GM19395 (cell line): ENCODE data around the gene MYO16.

Experiments used
- ATAC-seq: cut with Tn5 transposase; IDR thresholded peaks from one replicate; pipeline ENCODE4 v1.9.1; 2021; ENCODE audit warnings: mild to moderate bottlenecking, moderate library complexity; ENCODE audit not compliant: unreplicated experiment

The MYO16 gene

DNA sequence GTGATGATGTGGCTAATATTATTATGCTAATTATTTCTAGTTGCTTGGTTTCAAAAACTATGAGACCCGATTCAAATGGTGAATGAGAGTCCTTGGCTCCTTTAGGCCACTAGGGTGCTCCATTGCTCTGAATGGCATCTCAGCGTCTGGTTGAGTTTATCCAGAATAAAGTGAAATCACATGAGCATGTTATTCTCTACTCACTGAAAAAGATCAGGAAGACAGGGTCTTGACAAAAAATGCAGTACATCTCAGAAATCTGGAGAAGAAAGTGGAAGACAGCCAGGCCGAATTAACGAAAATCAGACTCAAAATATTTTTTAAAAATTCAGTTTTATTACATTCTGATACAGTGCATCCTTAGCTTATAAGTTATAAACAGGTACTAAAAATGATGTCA lies 516.2 kb downstream of the MYO16 start:
- peak; percentile 96 for ATAC-seq

DNA sequence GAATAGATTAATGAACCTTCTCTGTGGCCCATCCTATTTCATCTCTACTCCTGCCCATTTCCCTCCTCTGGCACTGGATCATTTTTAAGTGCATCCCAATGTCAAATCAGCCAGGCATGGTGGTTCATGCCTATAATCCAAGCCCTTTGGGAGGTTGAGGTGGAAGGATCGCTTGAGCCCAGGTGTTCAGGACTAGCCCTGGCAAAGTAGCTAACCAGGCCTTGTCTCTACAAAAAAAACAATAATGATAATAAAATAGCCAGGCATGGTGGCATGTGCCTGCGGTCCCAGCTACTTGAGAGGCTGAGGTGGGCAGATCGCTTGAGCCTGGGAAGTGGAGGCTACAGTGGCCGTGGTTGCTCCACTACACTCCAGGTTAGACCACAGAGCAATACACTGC lies 517.0 kb downstream of the MYO16 start:
- no peak for ATAC-seq

DNA sequence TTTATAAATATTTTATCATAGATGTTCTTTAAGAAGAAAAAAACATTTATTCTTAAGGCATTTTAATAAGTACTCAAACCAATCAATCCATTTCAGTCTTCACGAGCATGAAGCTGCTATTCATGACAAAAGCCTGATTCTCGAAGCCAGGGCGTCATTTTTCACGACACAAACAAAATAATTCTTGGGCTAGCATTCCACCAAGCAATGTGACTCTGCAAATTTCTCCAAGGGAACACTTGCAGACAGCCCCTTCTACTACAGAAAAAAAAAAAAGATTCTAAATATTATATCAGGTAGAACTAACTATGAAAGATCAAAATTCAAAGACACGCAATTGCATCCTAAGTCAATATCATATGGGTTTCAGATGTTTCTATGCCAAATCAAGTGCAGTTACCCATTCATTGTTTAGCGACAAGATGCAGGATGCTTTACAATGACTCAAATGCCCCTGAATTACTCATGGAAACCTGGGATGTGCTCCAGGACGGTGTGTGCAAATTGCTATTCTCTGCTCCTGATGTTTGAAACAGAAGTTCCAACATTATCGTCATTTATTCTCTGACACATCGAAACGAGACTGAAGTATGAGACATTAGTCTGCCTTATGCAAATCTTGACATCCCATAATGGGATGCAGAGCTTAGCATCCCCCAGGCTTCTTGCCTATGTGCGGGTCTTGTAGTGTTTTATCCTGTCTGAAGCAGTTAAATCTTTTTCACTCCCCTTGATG lies 517.7 kb downstream of the MYO16 start:
- ATAC-seq: no peak

DNA sequence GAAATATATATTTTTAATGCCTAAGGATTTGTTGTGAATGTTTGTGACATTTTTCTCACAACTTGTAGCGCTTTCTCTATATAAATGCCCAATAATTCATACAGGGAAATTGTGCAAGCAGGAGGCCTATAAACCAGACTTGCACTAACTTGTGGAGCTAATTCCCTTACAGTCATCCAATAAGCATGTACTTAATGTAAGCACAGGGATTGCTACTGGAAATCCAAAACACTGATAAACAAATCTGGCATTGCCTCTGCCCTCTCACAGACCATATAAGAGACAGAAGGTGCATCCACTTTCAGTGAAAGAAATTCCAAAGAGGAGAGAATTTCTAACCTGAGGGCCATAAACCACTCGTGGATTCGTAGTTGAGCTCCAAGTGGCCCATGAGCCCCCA lies 518.8 kb downstream of the MYO16 start:
- ATAC-seq: no peak

DNA sequence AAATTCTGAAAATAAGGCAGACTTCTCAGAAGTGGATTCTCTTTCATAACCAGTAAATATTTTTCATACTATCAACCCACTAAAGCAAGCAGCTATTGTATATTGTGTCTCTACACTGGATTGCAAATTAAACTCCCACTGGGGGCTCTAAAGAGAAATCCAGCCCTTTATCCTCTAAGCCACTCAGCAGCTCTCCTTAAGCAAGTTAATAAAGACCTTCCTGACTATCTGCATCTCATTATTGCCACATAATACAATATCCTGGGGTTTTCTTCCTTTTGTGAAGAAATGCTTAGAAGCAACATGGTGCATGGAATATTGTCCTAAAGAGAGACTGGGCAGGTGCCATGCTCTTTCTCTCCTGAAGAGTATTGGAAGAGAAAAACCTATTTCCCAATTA lies 521.3 kb downstream of the MYO16 start:
- ATAC-seq: no peak

DNA sequence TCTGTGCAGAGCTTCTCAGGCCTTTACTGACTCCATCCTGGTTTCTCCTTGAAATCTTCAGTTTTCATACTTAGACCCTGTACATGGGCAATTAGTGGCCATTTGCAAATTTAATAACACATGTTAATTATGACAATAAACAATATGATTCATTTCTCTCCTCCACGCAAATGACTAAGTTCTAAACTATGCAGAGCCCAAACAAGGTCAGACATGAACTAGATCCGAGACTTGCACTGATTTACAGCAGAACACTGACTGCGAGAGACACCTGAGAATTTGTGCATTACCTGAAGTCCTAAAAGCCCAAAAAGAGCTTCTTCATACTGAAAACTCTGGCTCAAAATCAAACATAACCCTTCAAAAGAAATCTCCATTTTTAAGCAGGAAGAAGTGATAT lies 521.8 kb downstream of the MYO16 start:
- ATAC-seq: no peak

DNA sequence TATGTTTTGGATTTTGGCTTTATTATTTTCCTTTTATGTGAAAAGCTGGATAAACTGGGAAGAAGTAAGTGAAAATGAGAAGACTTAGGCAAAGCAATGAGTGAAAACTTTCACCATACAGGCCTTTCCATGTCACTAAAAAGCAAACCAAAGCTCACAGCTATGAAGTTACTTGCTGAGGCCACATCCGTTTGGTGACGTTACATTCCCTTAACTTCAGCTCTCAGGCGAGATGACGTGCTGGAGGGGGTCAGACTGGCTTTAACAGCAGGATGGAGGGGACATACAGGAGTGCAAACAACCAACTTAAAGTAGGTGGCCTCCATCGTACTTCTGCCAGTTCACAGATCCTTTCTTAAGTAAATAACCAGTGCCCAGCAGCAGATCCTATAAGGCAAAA lies 522.3 kb downstream of the MYO16 start:
- ATAC-seq: no peak

DNA sequence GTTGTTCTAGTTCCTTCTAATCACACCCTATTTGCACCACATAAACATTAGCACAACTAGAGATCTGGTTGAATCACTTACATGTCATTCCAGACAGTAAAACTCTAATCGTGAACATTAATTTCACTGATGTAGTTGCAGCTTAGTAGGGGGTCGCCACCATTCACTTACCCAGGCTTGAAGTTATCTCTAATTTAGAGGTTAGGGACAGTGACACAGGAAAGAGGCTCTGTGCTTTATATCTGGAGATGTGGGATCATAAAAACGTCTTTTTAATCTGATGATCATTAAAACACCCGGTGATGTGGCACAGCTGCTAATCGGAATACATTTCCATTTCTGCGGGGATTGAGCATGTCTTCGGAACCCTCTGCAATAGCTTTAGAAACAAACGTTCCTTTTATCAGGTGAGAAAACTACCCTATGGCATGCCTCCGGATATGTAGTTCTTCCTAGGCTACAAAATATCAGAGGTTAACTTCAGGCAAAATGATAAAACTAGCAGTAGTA lies 523.0 kb downstream of the MYO16 start:
- no peak for ATAC-seq

DNA sequence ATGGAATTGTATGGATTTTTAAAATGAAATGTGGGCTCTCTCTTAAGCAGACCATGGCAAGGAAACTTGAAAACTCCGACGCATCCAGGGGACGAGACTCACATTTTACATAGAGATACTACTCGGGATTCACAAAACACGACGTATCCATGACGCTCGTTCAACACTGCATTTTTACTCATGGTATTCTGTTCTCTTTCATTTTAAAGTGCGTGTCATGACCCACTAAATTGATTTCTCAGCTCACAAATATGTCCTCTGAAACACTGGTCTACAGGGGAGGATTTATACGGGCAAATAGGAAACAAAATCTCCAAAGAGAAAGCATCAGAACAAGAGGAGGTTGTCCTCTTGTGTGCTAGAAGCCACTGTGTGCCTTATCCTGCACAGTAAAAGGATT lies 523.5 kb downstream of the MYO16 start:
- ATAC-seq: no peak

DNA sequence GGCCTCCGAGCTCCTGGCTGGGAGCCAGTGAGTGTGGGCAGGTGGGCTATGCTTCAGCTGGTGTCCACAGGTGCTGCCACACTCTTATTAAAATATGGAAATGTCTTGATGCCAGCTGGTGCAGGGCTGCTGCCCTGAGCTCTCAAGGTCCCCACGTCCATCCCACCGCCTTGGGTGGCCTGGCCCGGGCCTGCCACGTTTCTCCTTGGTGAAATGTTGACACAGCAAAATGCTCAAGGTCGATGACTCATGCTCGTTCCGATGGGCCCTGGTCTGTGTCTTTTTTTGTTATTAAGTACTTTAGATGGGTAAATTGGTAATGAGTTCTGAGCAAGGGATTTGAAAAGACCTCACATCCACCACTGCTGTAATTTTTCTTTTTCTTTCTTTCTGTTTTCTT lies 524.7 kb downstream of the MYO16 start:
- ATAC-seq: no peak

DNA sequence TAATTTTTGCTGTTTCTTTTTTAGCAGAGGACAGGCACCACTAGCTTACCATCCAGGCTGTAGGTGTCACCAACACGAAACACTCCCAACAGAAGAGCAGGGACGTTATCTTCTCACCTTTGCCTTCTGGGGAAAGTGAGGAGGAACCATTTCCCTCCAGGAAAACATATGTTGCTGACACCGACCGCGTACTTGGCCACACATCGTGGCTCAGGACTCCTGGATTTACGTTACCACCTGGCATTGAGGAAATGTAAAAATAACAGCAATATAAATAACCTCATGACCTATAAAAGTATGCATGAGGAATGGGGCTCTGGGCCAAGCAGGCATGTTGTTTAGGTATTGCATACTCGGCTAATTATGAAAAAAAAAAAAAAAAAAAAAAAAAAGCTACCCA lies 525.1 kb downstream of the MYO16 start:
- no peak for ATAC-seq

DNA sequence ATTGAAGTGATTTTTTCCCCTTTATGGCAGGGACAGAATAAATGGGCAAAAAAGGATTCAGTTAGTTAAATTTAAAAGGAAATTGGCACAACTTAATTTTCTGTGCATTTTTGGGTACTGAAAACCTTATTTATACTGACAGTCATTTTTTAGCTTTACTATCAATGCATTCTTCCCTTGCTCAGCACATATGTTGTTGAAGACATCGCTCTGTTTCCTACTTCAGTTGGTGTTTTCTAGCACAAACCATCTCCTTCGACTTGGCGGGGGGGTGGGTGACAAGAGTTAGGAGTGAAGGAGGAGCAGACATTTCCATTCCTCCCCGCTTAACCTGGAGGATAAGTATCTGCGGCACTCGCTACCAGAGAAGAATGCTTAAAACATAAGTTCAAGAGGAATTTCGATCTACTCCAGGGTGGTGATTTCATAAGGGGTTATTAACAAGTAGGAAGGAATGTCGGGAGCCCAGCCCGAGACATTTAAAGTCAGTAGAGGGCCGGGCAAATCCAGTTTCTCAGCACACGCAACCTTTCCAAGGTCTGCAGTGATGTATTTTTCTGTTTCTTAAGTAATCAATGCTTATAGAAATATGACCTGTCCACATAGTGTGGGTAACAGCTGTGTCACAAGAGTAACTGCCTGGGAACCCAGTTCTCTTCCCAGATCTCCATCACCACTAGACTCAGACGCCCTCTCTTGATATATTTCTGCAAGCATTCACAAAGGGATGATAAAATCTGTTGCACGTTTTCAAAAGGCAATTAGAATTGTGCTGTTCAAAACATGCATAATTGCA lies 525.8 kb downstream of the MYO16 start:
- ATAC-seq: no peak

DNA sequence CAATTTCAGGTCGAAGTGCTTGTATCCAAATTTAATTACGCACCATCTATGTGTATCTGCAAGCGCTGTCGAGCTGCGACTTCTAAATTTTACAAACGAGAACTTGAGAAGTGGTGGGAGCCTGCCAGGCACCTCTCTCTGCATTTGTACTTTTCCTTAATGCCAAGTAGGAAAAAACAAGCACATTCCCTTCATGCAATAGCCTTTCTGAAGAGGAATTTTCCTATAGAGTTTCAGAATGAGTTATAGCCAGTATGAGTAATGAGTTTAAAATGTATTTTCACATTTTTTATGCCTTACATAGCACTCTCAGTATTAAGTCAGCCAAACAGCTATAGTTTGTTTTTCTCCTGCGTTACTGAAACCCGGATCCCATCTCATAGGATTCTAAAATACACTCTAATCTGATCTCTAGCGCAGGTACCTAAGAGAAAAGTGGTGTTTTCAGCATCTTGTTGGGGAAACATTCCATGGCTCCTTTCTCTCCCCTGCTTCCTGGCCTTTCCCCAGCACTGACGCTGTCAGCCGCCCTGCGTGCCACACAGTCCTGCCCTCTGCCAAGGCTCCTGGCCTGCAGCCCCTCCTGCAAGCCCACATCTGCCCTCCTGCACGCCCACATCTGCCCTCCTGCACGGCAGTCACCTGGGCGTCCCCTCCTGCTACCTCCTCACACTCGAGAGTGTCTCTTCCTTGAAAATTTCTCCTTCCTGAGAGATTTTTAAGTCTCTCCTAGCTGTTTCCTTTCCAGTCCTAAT lies 526.9 kb downstream of the MYO16 start:
- no peak for ATAC-seq

DNA sequence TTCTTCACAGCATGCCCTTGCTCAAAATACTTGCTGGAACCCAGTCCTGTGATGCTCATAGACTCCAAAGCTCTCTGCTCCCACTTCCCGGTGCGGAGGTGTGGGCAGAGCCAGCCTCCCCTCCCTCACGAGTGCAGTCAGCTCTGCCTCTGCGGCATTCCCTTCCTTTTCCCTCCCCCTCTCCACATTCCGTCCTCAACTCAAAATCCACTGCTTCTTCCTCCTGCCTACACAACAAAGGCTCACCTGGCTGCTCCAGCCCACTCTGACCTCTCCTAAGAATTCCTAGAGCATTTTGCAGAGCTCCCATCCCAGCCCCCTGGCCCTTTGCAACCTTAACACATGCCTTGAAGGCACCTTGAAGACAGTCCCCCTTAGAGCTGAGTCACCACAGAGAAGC lies 527.9 kb downstream of the MYO16 start:
- ATAC-seq: no peak

DNA sequence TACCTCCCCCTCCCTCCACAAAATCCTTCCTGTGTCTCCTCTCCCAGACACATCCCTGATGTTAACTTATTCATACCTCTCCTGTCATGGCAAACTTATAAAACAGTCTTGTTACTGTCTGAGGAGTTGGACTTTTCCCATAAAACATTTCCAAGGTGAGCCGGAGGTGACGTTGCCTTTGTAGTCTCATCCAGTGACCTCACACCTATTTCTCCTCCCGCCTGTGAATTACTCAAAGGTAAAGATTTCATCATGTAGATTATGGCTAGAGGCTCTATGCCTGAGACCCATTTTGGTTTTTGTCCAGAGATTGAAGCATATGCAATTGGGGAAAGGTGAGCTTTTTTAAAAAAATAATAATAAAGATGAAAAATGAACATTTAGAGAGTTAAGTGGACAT lies 529.0 kb downstream of the MYO16 start:
- no peak for ATAC-seq

DNA sequence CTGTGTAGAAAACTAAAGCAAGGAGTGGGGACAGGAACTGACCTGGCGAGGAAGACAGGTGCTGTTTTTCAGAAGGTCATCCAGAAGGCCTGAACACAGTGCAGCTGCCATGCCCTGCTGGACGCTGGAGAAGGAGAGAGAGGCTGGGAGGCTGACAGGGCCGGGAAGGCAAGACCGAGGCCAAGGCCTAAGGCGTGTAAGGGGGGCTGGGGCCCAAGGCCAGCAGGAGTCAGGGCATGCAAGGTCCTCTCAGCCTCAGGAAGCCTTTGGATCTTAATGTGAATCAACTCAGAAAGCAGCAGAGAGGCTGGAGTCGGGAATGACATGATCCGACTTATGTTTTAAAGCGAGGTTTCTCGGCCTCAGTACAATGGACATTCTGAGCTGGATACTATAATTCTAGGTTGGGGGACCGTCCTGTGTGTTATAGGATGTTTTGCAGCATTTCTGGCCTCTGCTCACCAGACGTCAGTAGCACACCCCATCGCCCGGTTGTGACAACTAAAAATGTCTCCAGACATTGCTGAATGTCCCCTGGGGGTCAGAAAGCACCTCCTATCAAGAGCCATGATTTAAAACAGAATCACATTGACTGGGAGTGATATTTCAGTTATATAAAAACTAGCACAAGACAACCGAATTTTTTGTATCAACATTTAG lies 530.4 kb downstream of the MYO16 start:
- ATAC-seq: no peak

DNA sequence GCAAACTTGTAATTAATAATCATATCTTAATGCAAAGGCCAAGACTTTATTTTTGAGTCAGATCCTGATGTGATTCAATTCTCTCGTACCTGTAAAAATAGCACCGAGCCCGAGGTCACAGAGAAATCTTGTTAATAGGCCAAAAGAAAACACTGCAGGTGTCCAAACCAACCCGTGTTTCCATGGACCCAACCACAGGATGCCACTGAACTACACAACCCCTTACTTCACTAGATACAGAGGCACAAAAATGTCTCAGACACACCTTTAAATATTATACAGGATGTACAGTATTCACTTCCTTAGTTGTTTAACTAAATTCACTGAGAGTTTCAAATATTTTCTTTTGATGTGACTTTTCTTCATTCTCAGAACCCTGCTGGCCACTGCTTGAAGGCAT lies 530.9 kb downstream of the MYO16 start:
- ATAC-seq: peak; percentile 38

DNA sequence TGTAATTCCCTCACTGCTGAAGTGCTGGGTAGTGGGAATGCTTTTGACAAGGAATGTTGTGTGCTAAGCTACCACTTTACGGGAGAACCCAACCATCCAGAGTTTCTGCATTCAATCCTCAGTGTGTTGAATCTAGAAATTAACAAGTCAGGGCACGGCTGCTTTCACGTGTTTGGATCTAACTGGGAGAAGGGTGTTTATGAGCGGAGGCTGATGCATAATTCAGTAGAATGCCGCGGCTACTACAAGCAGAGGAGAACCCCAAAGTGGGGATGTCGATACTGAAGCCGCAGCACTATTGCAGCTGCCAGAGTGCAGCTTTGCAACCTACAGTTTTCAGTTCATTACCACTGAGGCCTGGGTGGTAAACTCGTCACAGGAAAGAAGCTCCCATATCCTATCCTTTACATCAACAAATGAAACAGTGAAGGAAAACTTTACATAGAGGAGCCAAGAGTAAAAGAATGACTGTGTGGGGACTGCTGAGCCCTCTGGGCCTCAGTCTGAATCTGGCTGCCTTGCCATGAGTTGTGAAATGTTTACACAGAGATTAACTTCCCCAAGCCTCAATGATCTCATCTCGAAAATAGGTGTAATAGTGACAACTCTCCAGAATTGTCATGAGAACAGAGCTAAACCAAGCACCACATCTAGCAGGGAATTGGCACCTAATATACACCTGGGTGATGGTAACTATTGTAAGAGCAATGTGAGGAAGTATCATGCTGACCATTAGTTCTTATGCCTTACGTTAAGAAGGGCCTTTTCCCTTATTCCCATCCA lies 531.7 kb downstream of the MYO16 start:
- ATAC-seq: peak; percentile 34

DNA sequence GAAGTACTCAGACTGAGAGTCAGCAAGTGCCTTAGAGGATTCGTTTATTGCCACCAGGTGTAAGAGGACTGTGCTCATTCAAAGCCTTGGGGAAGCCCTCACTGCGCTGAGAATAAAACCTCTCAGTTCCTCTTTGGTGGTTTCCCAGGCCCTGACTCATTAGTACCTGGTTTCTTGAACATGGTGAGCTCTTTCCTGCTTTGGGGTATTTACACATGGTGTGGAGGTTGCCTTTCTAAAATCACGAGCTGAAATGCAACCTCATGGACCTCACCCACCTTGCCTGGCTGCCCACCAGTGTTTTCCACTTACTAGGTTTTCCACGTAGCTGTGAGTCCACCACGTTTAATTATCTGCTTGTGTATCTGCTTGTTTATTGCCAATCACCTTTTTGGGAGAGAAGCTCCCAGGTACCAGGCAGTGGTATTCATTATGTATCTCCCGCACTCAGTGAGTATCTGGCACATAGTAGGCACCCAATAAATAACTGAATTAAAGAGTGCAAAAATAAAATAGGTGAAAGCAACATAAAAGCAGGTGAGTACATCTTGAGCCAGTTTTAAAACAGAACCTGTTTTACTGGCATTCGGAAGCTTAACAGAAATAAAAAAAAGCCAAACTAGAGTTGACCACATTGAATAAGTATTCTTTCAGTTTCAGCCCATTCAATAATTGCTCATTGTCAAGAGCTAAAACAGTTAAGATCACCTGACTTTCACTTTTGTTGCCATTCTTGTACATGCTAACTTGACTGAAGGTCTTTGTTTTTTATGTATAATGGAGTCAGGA lies 533.0 kb downstream of the MYO16 start:
- peak; percentile 86 for ATAC-seq

DNA sequence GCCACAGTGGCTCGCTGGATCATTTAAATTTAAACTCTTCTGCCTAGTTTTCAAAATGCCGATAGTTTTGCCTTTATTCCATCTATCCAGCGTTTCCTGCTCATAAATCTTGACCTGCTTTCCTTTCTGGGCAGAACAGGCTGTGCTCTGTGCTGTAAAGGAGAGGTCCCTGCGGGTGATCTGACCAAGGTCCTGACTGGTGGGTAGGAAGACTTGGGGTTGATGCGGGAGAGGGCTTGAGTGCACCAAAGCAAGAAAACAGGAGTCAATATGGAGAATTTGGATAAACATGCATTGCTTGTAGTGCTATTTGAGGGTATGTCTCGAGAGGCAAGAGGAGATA lies 533.6 kb downstream of the MYO16 start:
- peak; percentile 8 for ATAC-seq
